Smooth muscle cell (in vitro differentiated cells): ENCODE data around the gene BDH1. TPM values are rescaled to one million over a fixed set of nuclear protein-coding genes. Genes with fewer than 3 reads are reported as not detected.
A peak's percentile ranks its signal among the peaks of the same experiment; 100 is the strongest.

Source experiments
- DNase-seq: peaks from one replicate; lab custom pipeline; 2025; ENCODE audit not compliant: unreplicated experiment; lab: John Stamatoyannopoulos, UW
- H2AFZ ChIP-seq: fragments of 200-600 bp; sonication (generic); 2 replicates; pipeline ENCODE4 v1.6.0; 2016; ENCODE audit warnings: antibody characterized with exemption, low read depth, mild to moderate bottlenecking
- H3F3A ChIP-seq: fragments of 200-600 bp; sonication (generic); 2 replicates; pipeline ENCODE4 v1.6.0; 2017; ENCODE audit warnings: antibody characterized with exemption, low read depth
- H3K27ac ChIP-seq: fragments of 200-600 bp; sonication (generic); 2 replicates; pipeline ENCODE4 v1.5.1; 2016; ENCODE audit warnings: low read depth, mild to moderate bottlenecking
- H3K27me3 ChIP-seq: fragments of 200-600 bp; sonication (generic); 2 replicates; pipeline ENCODE4 v1.6.1; 2016; ENCODE audit warnings: low read depth, mild to moderate bottlenecking
- H3K36me3 ChIP-seq: fragments of 200-600 bp; sonication (generic); 2 replicates; pipeline ENCODE4 v1.5.1; 2016; ENCODE audit warnings: low read depth
- H3K4me1 ChIP-seq: fragments of 200-600 bp; sonication (generic); 2 replicates; pipeline ENCODE4 v1.5.1; 2016; ENCODE audit warnings: low read depth
- H3K4me2 ChIP-seq: fragments of 200-600 bp; sonication (generic); 2 replicates; pipeline ENCODE4 v1.6.0; 2016; ENCODE audit warnings: mild to moderate bottlenecking
- H3K4me3 ChIP-seq: fragments of 200-600 bp; sonication (generic); 2 replicates; pipeline ENCODE4 v1.5.1; 2016; ENCODE audit warnings: mild to moderate bottlenecking
- H3K79me2 ChIP-seq: fragments of 200-600 bp; sonication (generic); 2 replicates; pipeline ENCODE4 v1.6.0; 2016; ENCODE audit warnings: low read depth, mild to moderate bottlenecking
- H3K9ac ChIP-seq: fragments of 200-600 bp; sonication (generic); 2 replicates; pipeline ENCODE4 v1.6.0; 2016; ENCODE audit warnings: low read depth
- H3K9me3 ChIP-seq: fragments of 200-600 bp; sonication (generic); replicated peaks from 2 replicates; pipeline ENCODE4 v1.5.1; 2016; ENCODE audit warnings: low read depth
- H4K20me1 ChIP-seq: fragments of 200-600 bp; sonication (generic); 2 replicates; pipeline ENCODE4 v1.6.0; 2016; ENCODE audit warnings: low read depth
- WGBS: methylation state at CpG from one replicate; pipeline ENCODE4 v1.1.7; 2016; ENCODE audit warnings: low lambda C conversion rate; 5-methylcytosine and 5-hydroxymethylcytosine counted together
- polyA plus RNA-seq: library from polyadenylated mRNA; unstranded; fragments of >200 nt; fragmentation: Nextera tagmentation; extraction: Ambion mirVana; gene quantifications from 2 replicates; pipeline ENCODE4 v1.2.1, GENCODE V29; 2016
- total RNA-seq: library from RNA; depleted of rRNA; stranded (reverse); fragments of >200 nt; gene quantifications from 2 replicates; pipeline ENCODE4 v1.2.3, GENCODE V29; 2014
- TF ChIP-seq, protein P1 (sequence below): fragments of 200-600 bp; sonication (generic); IDR thresholded peaks from 2 replicates; pipeline ENCODE4 v1.5.1; 2017; ENCODE audit warnings: borderline replicate concordance, mild to moderate bottlenecking, antibody characterized with exemption; ENCODE audit not compliant: insufficient read depth, poor library complexity, severe bottlenecking

The BDH1 gene
- total and polyA plus RNA-seq, 2 experiments from 2014 or later = 4.0 to 7.2 TPM

DNA sequence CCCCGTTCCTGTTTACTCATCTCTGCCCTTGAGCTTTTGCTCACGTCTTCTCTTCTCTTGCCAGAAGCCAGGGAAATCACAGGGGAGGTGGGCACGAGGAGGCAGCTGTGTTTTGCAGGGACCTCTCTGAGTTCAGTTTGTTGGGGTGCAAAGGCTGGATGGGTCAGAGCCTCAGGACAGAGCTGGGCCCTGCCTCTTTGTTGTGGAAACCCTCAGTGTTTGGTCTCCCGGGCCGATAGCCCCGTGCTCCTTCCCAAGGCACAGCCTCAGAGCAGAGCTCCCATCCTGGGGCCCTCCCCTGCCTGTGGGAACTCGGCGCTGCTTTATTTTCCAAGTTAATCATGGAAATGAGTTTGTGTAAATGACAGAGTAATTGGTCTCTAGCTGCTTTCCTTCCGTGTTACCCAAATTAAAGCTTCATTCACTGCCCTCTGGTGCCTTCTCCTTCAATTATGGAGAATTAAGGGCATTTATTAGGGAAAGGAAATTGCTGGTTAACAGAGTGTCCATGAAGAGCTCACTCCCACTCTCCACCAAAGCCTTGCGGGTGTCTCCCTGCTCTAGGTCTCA is 40.9 kb downstream of the BDH1 start:
- Histone ChIP-seq H2AFZ (no peak overlapping the region), H4K20me1 (no peaks in the 10 kb centered on the region), H3K27me3 (no peaks in the 10 kb centered on the region), H3K4me1 (no peaks in the 10 kb centered on the region), H3K79me2 (no peaks in the 10 kb centered on the region), H3K9me3 (no peaks in the 10 kb centered on the region), H3K36me3 (no peaks in the 10 kb centered on the region), H3F3A (peaks cover 2% of the 10 kb centered on the region), H3K4me3 (no peak overlapping the region), H3K4me2 (no peak overlapping the region), H3K27ac (peak overlapping the region; percentile 38), H3K9ac (no peak overlapping the region)
- TF ChIP-seq, protein P1, sequence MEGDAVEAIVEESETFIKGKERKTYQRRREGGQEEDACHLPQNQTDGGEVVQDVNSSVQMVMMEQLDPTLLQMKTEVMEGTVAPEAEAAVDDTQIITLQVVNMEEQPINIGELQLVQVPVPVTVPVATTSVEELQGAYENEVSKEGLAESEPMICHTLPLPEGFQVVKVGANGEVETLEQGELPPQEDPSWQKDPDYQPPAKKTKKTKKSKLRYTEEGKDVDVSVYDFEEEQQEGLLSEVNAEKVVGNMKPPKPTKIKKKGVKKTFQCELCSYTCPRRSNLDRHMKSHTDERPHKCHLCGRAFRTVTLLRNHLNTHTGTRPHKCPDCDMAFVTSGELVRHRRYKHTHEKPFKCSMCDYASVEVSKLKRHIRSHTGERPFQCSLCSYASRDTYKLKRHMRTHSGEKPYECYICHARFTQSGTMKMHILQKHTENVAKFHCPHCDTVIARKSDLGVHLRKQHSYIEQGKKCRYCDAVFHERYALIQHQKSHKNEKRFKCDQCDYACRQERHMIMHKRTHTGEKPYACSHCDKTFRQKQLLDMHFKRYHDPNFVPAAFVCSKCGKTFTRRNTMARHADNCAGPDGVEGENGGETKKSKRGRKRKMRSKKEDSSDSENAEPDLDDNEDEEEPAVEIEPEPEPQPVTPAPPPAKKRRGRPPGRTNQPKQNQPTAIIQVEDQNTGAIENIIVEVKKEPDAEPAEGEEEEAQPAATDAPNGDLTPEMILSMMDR = no peak
- no peak for DNase-seq
- WGBS = 80% methylated on average over 10 of the region's 10 CpGs

GRCh38 chr3:197513953-197514785 is 41.6 kb downstream of the BDH1 start:
- H3K27ac ChIP-seq = peak overlapping the region; percentile 38
- no peak overlapping the region for H3K4me2 ChIP-seq
- H3K4me3 ChIP-seq = no peak overlapping the region
- DNase-seq = no peak
- H4K20me1 ChIP-seq = no peaks in the 10 kb centered on the region
- no peaks in the 10 kb centered on the region for H3F3A ChIP-seq
- 93% methylated on average over 18 of the region's 18 CpGs for WGBS
- TF ChIP-seq, protein P1 = no peak
- no peaks in the 10 kb centered on the region for H3K9me3 ChIP-seq
- H3K4me1 ChIP-seq = no peaks in the 10 kb centered on the region
- H3K36me3 ChIP-seq = no peaks in the 10 kb centered on the region
- no peak overlapping the region for H2AFZ ChIP-seq
- H3K79me2 ChIP-seq = no peaks in the 10 kb centered on the region
- H3K27me3 ChIP-seq = no peaks in the 10 kb centered on the region
- no peak overlapping the region for H3K9ac ChIP-seq

DNA sequence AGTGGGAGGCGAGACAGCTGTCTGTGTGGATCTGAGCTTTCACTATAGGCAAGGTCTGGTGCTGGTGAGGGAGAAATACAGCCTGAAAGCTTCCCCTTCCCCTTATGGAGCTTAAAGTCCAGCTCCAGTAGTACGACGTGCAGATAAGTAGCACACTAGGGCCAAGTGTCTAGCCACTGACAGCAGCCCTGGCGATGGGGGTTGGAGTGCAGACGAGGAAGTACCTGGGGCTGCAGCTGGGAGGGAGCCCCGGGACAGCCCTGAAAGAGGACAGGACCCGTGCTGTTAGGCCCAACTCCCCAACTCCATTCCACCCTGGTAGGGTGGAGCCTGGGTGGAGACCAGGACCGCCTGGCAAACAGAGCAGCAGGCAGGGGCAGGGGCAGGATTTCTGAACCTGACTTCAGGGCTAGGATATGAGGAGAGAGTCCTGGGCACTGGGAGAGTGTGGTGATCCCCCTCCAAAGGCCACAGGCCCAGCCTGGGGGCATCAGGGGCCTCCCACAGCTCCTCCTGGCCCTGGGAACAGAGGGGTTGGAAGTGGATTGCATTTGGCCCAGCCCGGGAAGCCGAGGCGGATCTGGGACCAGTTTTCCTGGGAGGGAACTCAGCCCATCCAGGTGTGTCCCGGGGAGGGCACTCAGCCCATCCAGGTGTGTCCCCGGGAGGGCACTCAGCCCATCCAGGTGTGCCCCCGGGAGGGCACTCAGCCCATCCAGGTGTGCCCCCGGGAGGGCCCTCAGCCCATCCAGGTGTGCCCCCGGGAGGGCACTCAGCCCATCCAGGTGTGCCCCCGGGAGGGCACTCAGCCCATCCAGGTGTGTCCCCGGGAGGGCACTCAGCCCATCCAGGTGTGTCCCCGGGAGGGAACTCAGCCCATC is 42.8 kb downstream of the BDH1 start:
- DNase-seq = no peak
- Histone ChIP-seq H3K27me3 (no peaks in the 10 kb centered on the region), H3K36me3 (no peaks in the 10 kb centered on the region), H3K9ac (no peak overlapping the region), H2AFZ (no peak overlapping the region), H3K4me3 (no peak overlapping the region), H3K9me3 (no peaks in the 10 kb centered on the region), H3K4me1 (no peaks in the 10 kb centered on the region), H4K20me1 (no peaks in the 10 kb centered on the region), H3F3A (no peaks in the 10 kb centered on the region), H3K27ac (no peak overlapping the region), H3K79me2 (no peaks in the 10 kb centered on the region), H3K4me2 (no peak overlapping the region)
- TF ChIP-seq, protein P1 = no peak
- 88% methylated on average over 19 of the region's 19 CpGs for WGBS
